ENCODE measurements around the gene PRPF6. TPM values are rescaled to one million over a fixed set of nuclear protein-coding genes. Genes with fewer than 3 reads are reported as not detected.

Gene PRPF6
- total and polyA plus RNA-seq, 2 of the 13 experiments (the other 11 are each of a cell fraction or from before 2014, with no cell fraction given) = 63.7 to 101 TPM

GRCh38 chr20:64049878-64050260 is 68.9 kb downstream of the PRPF6 start (continued):
- TF ChIP-seq ATF6 (CRISPR knock-in tag; conservative IDR thresholded peaks at IDR 0.05) = no peak
- TF ChIP-seq ZNF761 (CRISPR knock-in tag; conservative IDR thresholded peaks at IDR 0.05) = no peak
- no peak for TF ChIP-seq KDM3A (CRISPR knock-in tag; IDR thresholded peaks at IDR 0.05; ENCODE audit: low read depth)
- peak; percentile 62; the same call in 1 of the 2 replicates for TF ChIP-seq KDM5B (CRISPR knock-in tag; IDR thresholded peaks at IDR 0.05; ENCODE audit: borderline replicate concordance)
- 0 out of 2 replicates have a peak, but pooled peaks have one; percentile 62 for TF ChIP-seq ZNF740 (CRISPR knock-in tag; IDR thresholded peaks at IDR 0.05)
- TF ChIP-seq ZNF24 (IDR thresholded peaks at IDR 0.05) = no peak
- no peak for TF ChIP-seq TOE1 (CRISPR knock-in tag; IDR thresholded peaks at IDR 0.05)
- TF ChIP-seq CAMTA2 (CRISPR knock-in tag; IDR thresholded peaks at IDR 0.05; ENCODE audit: borderline replicate concordance) = no peak
- TF ChIP-seq RBM22 (optimal IDR thresholded peaks at IDR 0.05; ENCODE audit: low read length) = peak; percentile 45
- no peak for TF ChIP-seq ZNF562 (CRISPR knock-in tag; IDR thresholded peaks at IDR 0.05; ENCODE audit: borderline replicate concordance)
- no peak for TF ChIP-seq SKI (IDR thresholded peaks at IDR 0.05; ENCODE audit: partially characterized antibody)
- TF ChIP-seq RFXAP (CRISPR knock-in tag; IDR thresholded peaks at IDR 0.05; ENCODE audit: borderline replicate concordance) = no peak
- TF ChIP-seq POLR2G (IDR thresholded peaks at IDR 0.05; ENCODE audit: low read depth, low read length) = no peak
- TF ChIP-seq YY1 (IDR thresholded peaks at IDR 0.05; ENCODE audit: insufficient read depth, insufficient replicate concordance, low read depth, low read length) = no peak
- no peak for TF ChIP-seq SATB2 (CRISPR knock-in tag; IDR thresholded peaks at IDR 0.05)
- TF ChIP-seq ARNT2 (CRISPR knock-in tag; IDR thresholded peaks at IDR 0.05; ENCODE audit: low read depth) = peak; percentile 72; the same call in 1 of the 2 replicates
- TF ChIP-seq NR2C2 (CRISPR knock-in tag; IDR thresholded peaks at IDR 0.05; ENCODE audit: borderline replicate concordance) = no peak; the same call in 1 of the 2 replicates
- no peak; the same call in none of the 2 replicates for TF ChIP-seq ZNF724P (CRISPR knock-in tag; IDR thresholded peaks at IDR 0.05; ENCODE audit: borderline replicate concordance)
- TF ChIP-seq SNAI1 (CRISPR knock-in tag; IDR thresholded peaks at IDR 0.05; ENCODE audit: borderline replicate concordance) = peak; percentile 36; the same call in 1 of the 2 replicates
- no peak for TF ChIP-seq ATF4 (CRISPR knock-in tag; IDR thresholded peaks at IDR 0.05)
- no peak for TF ChIP-seq BHLHE40 (IDR thresholded peaks at IDR 0.05; ENCODE audit: low read length)
- no peak for TF ChIP-seq CC2D1A (CRISPR knock-in tag; IDR thresholded peaks at IDR 0.05)
- TF ChIP-seq ZNF577 (CRISPR knock-in tag; IDR thresholded peaks at IDR 0.05; ENCODE audit: borderline replicate concordance, low read depth) = no peak
- TF ChIP-seq ZNF350 (CRISPR knock-in tag; IDR thresholded peaks at IDR 0.05; ENCODE audit: borderline replicate concordance, low read depth) = no peak; the same call in 1 of the 2 replicates
- no peak for TF ChIP-seq SSRP1 (CRISPR knock-in tag; IDR thresholded peaks at IDR 0.05)

Measured in HepG2 (cell line).